H1 (cell line): Measurements from ENCODE around the gene TM4SF18. TPM values are rescaled to one million over a fixed set of nuclear protein-coding genes. Genes with fewer than 3 reads are reported as not detected.

Experiments used
- CHD7 ChIP-seq: fragments of 300-600 bp; sonication (generic); IDR thresholded peaks from 2 replicates; pipeline ENCODE4 v1.7.1; 2012; ENCODE audit warnings: low read length, moderate library complexity, mild to moderate bottlenecking, inconsistent platforms; ENCODE audit not compliant: insufficient replicate concordance
- EP300 ChIP-seq, 2 experiments: IDR thresholded peaks; 1 replicate in 1 of 2; 2 replicates in 1 of 2; pipeline ENCODE4 v1.6.1; 2011 to 2012; ENCODE audit warnings: low read depth in 2 of 2, low read length in 2 of 2, mild to moderate bottlenecking in 2 of 2, borderline replicate concordance in 1 of 2, inconsistent platforms in 1 of 2, moderate library complexity in 1 of 2
- KDM1A ChIP-seq: fragments of 200-600, 300-600 bp; sonication (generic); IDR thresholded peaks from 2 replicates; pipeline ENCODE4 v1.7.1; 2016; ENCODE audit warnings: mild to moderate bottlenecking, low read length, borderline replicate concordance
- RAD21 ChIP-seq, 2 experiments: IDR thresholded peaks in 1 of 2; conservative IDR thresholded peaks in 1 of 2; 2 replicates each; pipeline ENCODE4 v1.6.1; 2011; ENCODE audit warnings: low read depth in 2 of 2, low read length in 2 of 2, improper control_type of control experiment in 1 of 2, inconsistent platforms in 1 of 2, mild to moderate bottlenecking in 1 of 2, moderate library complexity in 1 of 2
- RBBP5 ChIP-seq: IDR thresholded peaks from 2 replicates; pipeline ENCODE4 v1.7.1; 2012; ENCODE audit warnings: low read depth, mild to moderate bottlenecking, inconsistent platforms, low read length, moderate library complexity, borderline replicate concordance
- RFX5 ChIP-seq: IDR thresholded peaks from 2 replicates; pipeline ENCODE4 v1.6.1; 2011; ENCODE audit warnings: low read depth, low read length, improper control_type of control experiment, borderline replicate concordance
- RXRA ChIP-seq: IDR thresholded peaks from 2 replicates; pipeline ENCODE4 v1.6.1; 2011; ENCODE audit warnings: low read depth, mild to moderate bottlenecking, low read length, moderate library complexity; ENCODE audit not compliant: insufficient read depth
- SP1 ChIP-seq: IDR thresholded peaks from 2 replicates; pipeline ENCODE4 v1.6.1; 2011; ENCODE audit warnings: low read depth, low read length
- SRF ChIP-seq: IDR thresholded peaks from 2 replicates; pipeline ENCODE4 v1.6.1; 2011; ENCODE audit warnings: mild to moderate bottlenecking, low read depth, low read length, moderate library complexity
- polyA plus RNA-seq, 7 experiments: library from polyadenylated mRNA; depleted of rRNA in 3 of 7; stranded (reverse) in 5 of 7; unstranded in 2 of 7; fragments of >200 nt in 5 of 7; fragments of 200-250 nt in 2 of 7; gene quantifications; 1 replicate in 5 of 7; 2 replicates in 1 of 7; 4 replicates in 1 of 7; pipeline versions ENCODE4 v1.2.1 to v1.2.3, GENCODE V29; 2011 to 2013; ENCODE audit warnings: missing spikeins in 2 of 7, mixed read lengths in 2 of 7
- total RNA-seq: library from RNA; stranded (reverse); fragmentation: NEBNext Ultra II Directional; extraction: Animal tissue kit (Norgen Biotek cat#: 25700); gene quantifications from 2 replicates; pipeline ENCODE4 v1.2.1, GENCODE V29; 2021
- TF ChIP-seq, protein P1 (sequence below): IDR thresholded peaks from 2 replicates; pipeline ENCODE4 v1.6.1; 2011; ENCODE audit warnings: low read length, improper control_type of control experiment

The TM4SF18 gene
- total and polyA plus RNA-seq, 2 of the 8 experiments (the other 6 are each of a cell fraction or from before 2014, with no cell fraction given), result 2.9 to 13.6 TPM

- TF ChIP-seq CHD7 (no peak), RBBP5 (no peak), SRF (no peak), SP1 (no peak), RAD21 (IDR thresholded peaks at IDR 0.05 in 1 of 2, conservative IDR thresholded peaks at IDR 0.05 in 1 of 2; ENCODE audit: low read depth in 2 of 2, low read length in 2 of 2) (no peak), RFX5 (no peak), KDM1A (no peak), RXRA (no peak), EP300 (IDR thresholded peaks at IDR 0.05; ENCODE audit: borderline replicate concordance in 1 of 2, low read depth in 2 of 2, low read length in 2 of 2) (no peak)
- TF ChIP-seq, protein P1, sequence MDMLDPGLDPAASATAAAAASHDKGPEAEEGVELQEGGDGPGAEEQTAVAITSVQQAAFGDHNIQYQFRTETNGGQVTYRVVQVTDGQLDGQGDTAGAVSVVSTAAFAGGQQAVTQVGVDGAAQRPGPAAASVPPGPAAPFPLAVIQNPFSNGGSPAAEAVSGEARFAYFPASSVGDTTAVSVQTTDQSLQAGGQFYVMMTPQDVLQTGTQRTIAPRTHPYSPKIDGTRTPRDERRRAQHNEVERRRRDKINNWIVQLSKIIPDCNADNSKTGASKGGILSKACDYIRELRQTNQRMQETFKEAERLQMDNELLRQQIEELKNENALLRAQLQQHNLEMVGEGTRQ, result no peak
Measured at GRCh38 chr3:149271669-149272068, 61.8 kb downstream of the TM4SF18 start (continued).
